GM19452 (cell line): ENCODE data around the gene OR52B2.
A peak's percentile ranks its signal among the peaks of the same experiment; 100 is the strongest.

Source experiments
- ATAC-seq: cut with Tn5 transposase; IDR thresholded peaks from one replicate; pipeline ENCODE4 v1.9.1; 2021; ENCODE audit not compliant: unreplicated experiment

The OR52B2 gene

GRCh38 chr11:6170226-6170625 lies at the start of gene OR52B2:
Gene OR52B2 (minus strand): TSS chr11:6170326. CDS start chr11:6170326, 0 bp downstream.
- no peak for ATAC-seq

- no peak for ATAC-seq
Observed at GRCh38 chr11:6219359-6219758, 49.2 kb upstream of the OR52B2 start.

GRCh38 chr11:6217722-6218121 lies 47.6 kb upstream of the OR52B2 start:
- no peak for ATAC-seq

- no peak for ATAC-seq
Observed at GRCh38 chr11:6216501-6216900, 46.4 kb upstream of the OR52B2 start.

GRCh38 chr11:6214530-6214929 lies 44.4 kb upstream of the OR52B2 start:
- ATAC-seq = no peak

GRCh38 chr11:6210274-6210955 lies 40.3 kb upstream of the OR52B2 start:
- no peak for ATAC-seq

- ATAC-seq = no peak
Observed at GRCh38 chr11:6209801-6210200, 39.7 kb upstream of the OR52B2 start.

GRCh38 chr11:6206456-6207180 lies 36.5 kb upstream of the OR52B2 start:
- ATAC-seq = no peak

GRCh38 chr11:6205366-6205765 lies 35.2 kb upstream of the OR52B2 start, which contains the start of gene C11orf42:
Gene C11orf42 (plus strand): TSS chr11:6205557. CDS start chr11:6205616, 59 bp downstream.
- ATAC-seq = no peak

GRCh38 chr11:6204706-6205105 lies 34.6 kb upstream of the OR52B2 start:
- ATAC-seq = no peak

GRCh38 chr11:6203327-6203726 lies 33.2 kb upstream of the OR52B2 start:
- peak; percentile 84 for ATAC-seq

GRCh38 chr11:6202041-6202440 lies 31.9 kb upstream of the OR52B2 start:
- no peak for ATAC-seq

GRCh38 chr11:6201481-6201880 lies 31.4 kb upstream of the OR52B2 start:
- no peak for ATAC-seq

- ATAC-seq = no peak
Observed at GRCh38 chr11:6200975-6201374, 30.8 kb upstream of the OR52B2 start.

- ATAC-seq = no peak
Observed at GRCh38 chr11:6199174-6199810, 29.2 kb upstream of the OR52B2 start, which contains the start of gene OR52W1. Gene OR52W1 (plus strand): TSS chr11:6199224. CDS start chr11:6199224, 0 bp downstream.

GRCh38 chr11:6197466-6198200 lies 27.5 kb upstream of the OR52B2 start:
- ATAC-seq = no peak

- no peak for ATAC-seq
Observed at GRCh38 chr11:6196396-6196795, 26.3 kb upstream of the OR52B2 start.

GRCh38 chr11:6194065-6194581 lies 24.0 kb upstream of the OR52B2 start:
- no peak for ATAC-seq

- no peak for ATAC-seq
Observed at GRCh38 chr11:6191742-6192141, 21.6 kb upstream of the OR52B2 start.

- no peak for ATAC-seq
Observed at GRCh38 chr11:6175440-6175839, 5.3 kb upstream of the OR52B2 start.
